Lower leg skin (tissue), 3 donors: ENCODE results near the gene ATG12.

Experiments used
- POLR2A ChIP-seq, 2 donors: fragments of 450-650 bp; IDR thresholded peaks; one replicate each; pipeline ENCODE4 v1.6.1; 2016 to 2017; ENCODE audit warnings: antibody characterized with exemption in 2 of 2, mild to moderate bottlenecking in 1 of 2, moderate library complexity in 1 of 2
- TF ChIP-seq, protein P1 (sequence below), 3 donors: fragments of 450-650 bp; IDR thresholded peaks; one replicate each; pipeline ENCODE4 v1.5.1; 2016; ENCODE audit warnings: antibody characterized with exemption in 3 of 3, mild to moderate bottlenecking in 3 of 3, moderate library complexity in 2 of 3

DNA sequence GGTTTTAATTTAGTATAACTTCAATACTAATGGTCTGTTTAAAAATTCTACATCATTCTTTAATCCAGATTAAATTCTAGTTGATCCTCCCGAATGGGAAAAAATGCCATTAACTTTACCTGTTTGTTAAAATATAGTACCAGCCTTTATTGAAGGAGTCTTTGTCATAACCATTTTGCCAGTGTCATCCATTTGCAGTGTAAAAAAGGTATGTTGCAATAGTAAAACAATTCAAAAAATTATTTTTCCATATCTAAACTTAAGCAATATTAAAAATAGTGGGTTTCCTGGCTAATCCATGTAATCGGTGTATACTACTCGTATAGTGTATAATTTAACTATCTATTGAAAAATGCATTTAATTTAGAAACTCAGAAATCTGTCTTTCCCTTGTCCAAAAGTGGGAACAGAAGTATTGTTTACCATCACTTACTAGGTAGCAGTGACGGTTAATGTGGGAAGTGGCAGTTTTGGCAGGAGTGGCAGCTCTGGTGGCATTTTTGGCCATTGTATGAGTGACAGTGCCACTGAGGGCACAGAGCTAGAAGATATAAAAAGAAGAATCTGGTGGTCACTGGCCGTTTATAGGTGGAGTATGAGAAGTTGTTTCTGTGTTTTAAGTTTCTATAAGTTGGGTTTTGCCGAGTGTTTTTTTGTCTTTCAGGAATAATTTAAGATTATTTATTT, 2.2 kb upstream of the ATG12 start:
- TF ChIP-seq POLR2A (IDR thresholded peaks at IDR 0.05), result no peak
- TF ChIP-seq, protein P1, sequence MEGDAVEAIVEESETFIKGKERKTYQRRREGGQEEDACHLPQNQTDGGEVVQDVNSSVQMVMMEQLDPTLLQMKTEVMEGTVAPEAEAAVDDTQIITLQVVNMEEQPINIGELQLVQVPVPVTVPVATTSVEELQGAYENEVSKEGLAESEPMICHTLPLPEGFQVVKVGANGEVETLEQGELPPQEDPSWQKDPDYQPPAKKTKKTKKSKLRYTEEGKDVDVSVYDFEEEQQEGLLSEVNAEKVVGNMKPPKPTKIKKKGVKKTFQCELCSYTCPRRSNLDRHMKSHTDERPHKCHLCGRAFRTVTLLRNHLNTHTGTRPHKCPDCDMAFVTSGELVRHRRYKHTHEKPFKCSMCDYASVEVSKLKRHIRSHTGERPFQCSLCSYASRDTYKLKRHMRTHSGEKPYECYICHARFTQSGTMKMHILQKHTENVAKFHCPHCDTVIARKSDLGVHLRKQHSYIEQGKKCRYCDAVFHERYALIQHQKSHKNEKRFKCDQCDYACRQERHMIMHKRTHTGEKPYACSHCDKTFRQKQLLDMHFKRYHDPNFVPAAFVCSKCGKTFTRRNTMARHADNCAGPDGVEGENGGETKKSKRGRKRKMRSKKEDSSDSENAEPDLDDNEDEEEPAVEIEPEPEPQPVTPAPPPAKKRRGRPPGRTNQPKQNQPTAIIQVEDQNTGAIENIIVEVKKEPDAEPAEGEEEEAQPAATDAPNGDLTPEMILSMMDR (IDR thresholded peaks at IDR 0.05), result no peak
